Measurements from ENCODE around the gene HIVEP2. TPM values are rescaled to one million over a fixed set of nuclear protein-coding genes. Genes with fewer than 3 reads are reported as not detected.

Gene HIVEP2
- total RNA-seq, 1 donor from 2014 or later: 12.3 TPM

GRCh38 chr6:142722841-142723240 lies 222.1 kb downstream of the HIVEP2 start:
- H3K4me3 ChIP-seq (ENCODE audit: low read depth, low read length): no peak overlapping the region
- TF ChIP-seq, protein P1, sequence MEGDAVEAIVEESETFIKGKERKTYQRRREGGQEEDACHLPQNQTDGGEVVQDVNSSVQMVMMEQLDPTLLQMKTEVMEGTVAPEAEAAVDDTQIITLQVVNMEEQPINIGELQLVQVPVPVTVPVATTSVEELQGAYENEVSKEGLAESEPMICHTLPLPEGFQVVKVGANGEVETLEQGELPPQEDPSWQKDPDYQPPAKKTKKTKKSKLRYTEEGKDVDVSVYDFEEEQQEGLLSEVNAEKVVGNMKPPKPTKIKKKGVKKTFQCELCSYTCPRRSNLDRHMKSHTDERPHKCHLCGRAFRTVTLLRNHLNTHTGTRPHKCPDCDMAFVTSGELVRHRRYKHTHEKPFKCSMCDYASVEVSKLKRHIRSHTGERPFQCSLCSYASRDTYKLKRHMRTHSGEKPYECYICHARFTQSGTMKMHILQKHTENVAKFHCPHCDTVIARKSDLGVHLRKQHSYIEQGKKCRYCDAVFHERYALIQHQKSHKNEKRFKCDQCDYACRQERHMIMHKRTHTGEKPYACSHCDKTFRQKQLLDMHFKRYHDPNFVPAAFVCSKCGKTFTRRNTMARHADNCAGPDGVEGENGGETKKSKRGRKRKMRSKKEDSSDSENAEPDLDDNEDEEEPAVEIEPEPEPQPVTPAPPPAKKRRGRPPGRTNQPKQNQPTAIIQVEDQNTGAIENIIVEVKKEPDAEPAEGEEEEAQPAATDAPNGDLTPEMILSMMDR (conservative IDR thresholded peaks at IDR 0.05; ENCODE audit: low read depth, low read length): no peak
- DNase-seq (ENCODE audit: low read depth): no peak

GRCh38 chr6:142722012-142722411 lies 223.0 kb downstream of the HIVEP2 start:
- no peak overlapping the region for H3K4me3 ChIP-seq (ENCODE audit: low read depth, low read length)
- TF ChIP-seq, protein P1 (conservative IDR thresholded peaks at IDR 0.05; ENCODE audit: low read depth, low read length): no peak
- no peak for DNase-seq (ENCODE audit: low read depth)

- no peak for DNase-seq (ENCODE audit: low read depth)
- TF ChIP-seq, protein P1 (conservative IDR thresholded peaks at IDR 0.05; ENCODE audit: low read depth, low read length): no peak
Measured at GRCh38 chr6:142721215-142721920, 223.6 kb downstream of the HIVEP2 start.

DNA sequence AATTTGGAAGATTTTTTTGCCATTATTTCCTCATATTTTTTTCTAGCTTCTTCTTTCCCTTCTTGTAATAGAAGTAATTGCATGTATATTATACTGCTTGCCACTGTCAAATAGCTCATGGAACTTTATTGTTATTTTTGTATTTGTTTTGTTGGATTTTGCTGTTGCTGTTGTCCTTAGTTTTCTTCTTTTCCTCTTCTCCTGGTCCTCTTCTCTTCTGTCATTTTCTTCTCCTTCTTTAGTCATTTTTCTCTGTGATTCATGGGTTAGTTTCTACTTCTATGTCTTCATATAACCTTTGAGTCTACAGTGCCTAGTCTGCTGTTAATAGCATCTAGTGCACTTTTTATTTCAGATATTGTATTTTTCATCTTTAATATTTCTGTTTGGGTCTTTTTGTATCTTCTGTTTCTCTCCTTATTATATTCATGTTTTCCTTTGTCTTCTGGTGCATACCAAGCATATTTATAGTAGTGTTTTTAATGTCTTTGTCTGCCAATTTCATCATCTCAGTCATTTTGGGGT lies 226.2 kb downstream of the HIVEP2 start:
- no peak overlapping the region for H3K4me3 ChIP-seq (ENCODE audit: low read depth, low read length)
- TF ChIP-seq, protein P1 (conservative IDR thresholded peaks at IDR 0.05; ENCODE audit: low read depth, low read length): no peak
- DNase-seq (ENCODE audit: low read depth): no peak

More at GRCh38 chr6:142721215-142721920, 223.6 kb downstream of the HIVEP2 start:
- no peak overlapping the region for H3K4me3 ChIP-seq (ENCODE audit: low read depth, low read length)

- no peak for DNase-seq (ENCODE audit: low read depth)
- no peak overlapping the region for H3K4me3 ChIP-seq (ENCODE audit: low read depth, low read length)
Measured at GRCh38 chr6:142716097-142716496, 228.9 kb downstream of the HIVEP2 start.

GRCh38 chr6:142714951-142715785 lies 229.8 kb downstream of the HIVEP2 start:
- no peak overlapping the region for H3K4me3 ChIP-seq (ENCODE audit: low read depth, low read length)
- TF ChIP-seq, protein P1 (conservative IDR thresholded peaks at IDR 0.05; ENCODE audit: low read depth, low read length): no peak
- no peak for DNase-seq (ENCODE audit: low read depth)

More at GRCh38 chr6:142716097-142716496, 228.9 kb downstream of the HIVEP2 start:
- TF ChIP-seq, protein P1 (conservative IDR thresholded peaks at IDR 0.05; ENCODE audit: low read depth, low read length): no peak

Measured in epithelial cell of proximal tubule (primary cell).